Measurements from ENCODE around the gene SRSF3. TPM values are rescaled to one million over a fixed set of nuclear protein-coding genes. Genes with fewer than 3 reads are reported as not detected.
A peak's percentile ranks its signal among the peaks of the same experiment; 100 is the strongest.
"Not testable (repeated sequence)": the region's sequence is repeated elsewhere in the genome, so short reads cannot be mapped to it uniquely, and the experiment has no call there.

SRSF3 gene
- total and polyA plus RNA-seq, 8 donors: 60.5 to 122 (median 105) TPM

DNA sequence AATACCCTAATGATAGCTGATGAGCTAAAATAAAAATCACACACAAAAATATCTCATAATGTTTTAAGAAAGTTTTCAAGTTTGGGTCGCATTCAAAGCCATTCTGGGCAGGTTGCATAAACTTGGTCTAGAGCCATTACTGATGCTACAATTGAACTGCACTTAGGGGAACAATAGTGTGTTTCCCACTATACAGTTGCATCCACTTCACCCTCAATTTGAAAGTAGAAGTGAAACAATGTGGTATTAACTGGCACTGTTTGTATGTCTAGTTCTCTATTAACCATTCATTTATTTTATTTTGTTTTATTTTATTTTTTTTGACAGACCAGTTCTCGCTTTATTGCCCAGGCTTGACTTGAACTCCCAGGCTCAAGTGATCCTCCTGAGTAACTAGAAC lies 23.9 kb upstream of the SRSF3 start:
- H3K4me3 ChIP-seq: no peak overlapping the region
- DNase-seq (no peak), ATAC-seq (no peak), FAIRE-seq (no peak)
- TF ChIP-seq, protein P1, sequence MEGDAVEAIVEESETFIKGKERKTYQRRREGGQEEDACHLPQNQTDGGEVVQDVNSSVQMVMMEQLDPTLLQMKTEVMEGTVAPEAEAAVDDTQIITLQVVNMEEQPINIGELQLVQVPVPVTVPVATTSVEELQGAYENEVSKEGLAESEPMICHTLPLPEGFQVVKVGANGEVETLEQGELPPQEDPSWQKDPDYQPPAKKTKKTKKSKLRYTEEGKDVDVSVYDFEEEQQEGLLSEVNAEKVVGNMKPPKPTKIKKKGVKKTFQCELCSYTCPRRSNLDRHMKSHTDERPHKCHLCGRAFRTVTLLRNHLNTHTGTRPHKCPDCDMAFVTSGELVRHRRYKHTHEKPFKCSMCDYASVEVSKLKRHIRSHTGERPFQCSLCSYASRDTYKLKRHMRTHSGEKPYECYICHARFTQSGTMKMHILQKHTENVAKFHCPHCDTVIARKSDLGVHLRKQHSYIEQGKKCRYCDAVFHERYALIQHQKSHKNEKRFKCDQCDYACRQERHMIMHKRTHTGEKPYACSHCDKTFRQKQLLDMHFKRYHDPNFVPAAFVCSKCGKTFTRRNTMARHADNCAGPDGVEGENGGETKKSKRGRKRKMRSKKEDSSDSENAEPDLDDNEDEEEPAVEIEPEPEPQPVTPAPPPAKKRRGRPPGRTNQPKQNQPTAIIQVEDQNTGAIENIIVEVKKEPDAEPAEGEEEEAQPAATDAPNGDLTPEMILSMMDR (IDR thresholded peaks at IDR 0.05): no peak
- H3K36me3 ChIP-seq: no peaks in the 10 kb centered on the region
- 92% methylated on average over 2 of the region's 2 CpGs for WGBS, 2 donors
- no peak overlapping the region for H3K27ac ChIP-seq
- H3K27me3 ChIP-seq: no peaks in the 10 kb centered on the region
- intact Hi-C loops (cut with DNase I): no loop called here
- no peaks in the 10 kb centered on the region for H3K4me1 ChIP-seq
- H3K9me3 ChIP-seq: no peaks in the 10 kb centered on the region

DNA sequence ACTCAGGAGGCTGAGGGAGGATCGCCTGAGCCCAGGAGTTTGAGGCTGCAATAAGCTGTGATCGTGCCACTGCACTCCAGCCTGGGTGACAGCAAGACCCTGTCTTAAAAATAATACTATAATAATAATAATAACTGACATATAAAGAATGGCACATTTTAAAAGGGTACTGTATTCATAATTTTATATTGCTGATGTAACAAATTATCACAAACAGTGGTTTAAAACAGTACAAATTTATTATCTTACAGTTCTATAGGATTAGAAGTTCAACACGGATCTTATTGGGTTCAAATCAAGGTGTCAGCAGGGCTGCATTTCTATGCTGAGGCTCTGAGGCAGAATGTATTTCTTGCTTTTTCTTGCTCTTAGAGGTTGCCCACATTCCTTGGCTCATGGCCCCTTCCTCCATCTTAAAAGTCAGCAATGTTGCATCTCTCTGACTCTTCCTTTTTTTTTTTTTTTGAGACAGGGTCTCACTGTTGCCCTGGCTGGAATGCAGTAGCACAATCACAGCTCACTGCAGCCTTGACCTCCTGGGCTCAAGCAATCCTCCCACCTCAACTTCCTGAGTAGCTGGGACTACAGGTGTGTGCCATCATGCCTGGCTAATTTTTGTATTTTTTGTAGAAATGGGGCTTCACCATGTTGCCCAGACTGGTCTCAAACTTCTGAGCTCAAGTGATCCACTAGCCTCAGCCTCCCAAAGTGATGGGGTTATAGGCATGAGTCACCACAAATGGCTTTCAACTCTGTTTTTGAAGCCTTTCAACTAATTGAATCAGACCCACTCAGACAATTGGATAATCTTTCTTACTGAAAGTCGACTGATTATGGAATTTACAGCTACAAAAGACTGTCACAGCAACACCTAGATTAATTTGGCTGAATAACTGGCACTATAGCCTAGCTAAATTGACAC lies 22.8 kb upstream of the SRSF3 start:
- no peak for ATAC-seq
- no peaks in the 10 kb centered on the region for H3K27me3 ChIP-seq
- 69 to 82% methylated on average over 4 of the region's 4 CpGs for WGBS, 2 donors
- DNase-seq: no peak
- H3K27ac ChIP-seq: no peak overlapping the region
- intact Hi-C loops (cut with DNase I): no loop called here
- H3K4me1 ChIP-seq: no peaks in the 10 kb centered on the region
- TF ChIP-seq, protein P1 (IDR thresholded peaks at IDR 0.05): no peak
- no peak overlapping the region for H3K4me3 ChIP-seq
- no peaks in the 10 kb centered on the region for H3K9me3 ChIP-seq
- H3K36me3 ChIP-seq: no peaks in the 10 kb centered on the region
- no peak for FAIRE-seq

DNA sequence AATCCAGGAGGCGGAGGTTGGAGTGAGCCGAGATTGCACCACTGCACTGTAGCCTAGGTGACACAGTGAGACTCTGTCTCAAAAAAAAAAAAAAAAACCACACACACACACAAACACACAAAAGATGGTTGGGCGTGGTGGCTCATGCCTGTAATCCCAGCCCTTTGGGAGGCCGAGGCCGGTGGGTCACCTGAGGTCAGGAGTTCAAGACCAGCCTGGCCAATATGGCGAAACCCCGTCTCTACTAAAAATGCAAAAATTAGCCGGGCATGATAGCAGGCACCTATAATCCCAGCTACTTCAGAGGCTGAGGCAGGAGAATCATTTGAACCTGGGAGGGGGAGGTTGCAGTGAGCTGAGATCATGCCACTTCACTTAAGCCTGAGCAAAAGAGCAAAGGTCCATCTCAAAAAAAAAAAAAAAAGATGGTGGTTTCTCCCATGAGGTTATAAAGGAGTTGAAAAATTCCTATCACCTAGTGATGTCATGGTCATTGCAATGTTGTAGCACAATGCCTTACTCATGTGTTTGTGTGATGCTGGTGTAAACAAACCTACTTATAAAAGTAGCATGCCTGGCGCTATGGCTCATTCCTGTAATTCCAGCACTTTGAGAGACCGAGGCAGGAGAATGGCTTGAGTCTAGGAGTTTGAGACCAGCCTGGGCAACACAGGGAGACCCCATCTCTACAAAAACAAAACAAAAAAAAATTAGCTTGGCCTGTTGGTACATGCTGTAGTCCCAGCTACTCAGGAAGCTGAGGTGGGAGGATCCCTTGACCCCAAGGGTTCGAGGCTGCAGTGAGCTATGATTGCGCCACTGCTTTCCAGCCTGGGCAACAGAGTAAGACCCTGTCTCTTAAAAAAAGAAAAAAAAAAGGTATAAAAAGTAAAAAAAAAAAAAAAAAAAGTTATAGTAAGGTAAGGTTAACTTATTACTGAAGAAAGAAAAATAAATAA lies 21.5 kb upstream of the SRSF3 start:
- H3K36me3 ChIP-seq; ATAC-seq; H3K4me3 ChIP-seq; H3K27ac ChIP-seq; H3K9me3 ChIP-seq; H3K27me3 ChIP-seq; intact Hi-C loops (cut with DNase I); FAIRE-seq; DNase-seq; H3K4me1 ChIP-seq: not testable (repeated sequence)
- 94 to 97% methylated on average over 12 of the region's 12 CpGs for WGBS, 2 donors

DNA sequence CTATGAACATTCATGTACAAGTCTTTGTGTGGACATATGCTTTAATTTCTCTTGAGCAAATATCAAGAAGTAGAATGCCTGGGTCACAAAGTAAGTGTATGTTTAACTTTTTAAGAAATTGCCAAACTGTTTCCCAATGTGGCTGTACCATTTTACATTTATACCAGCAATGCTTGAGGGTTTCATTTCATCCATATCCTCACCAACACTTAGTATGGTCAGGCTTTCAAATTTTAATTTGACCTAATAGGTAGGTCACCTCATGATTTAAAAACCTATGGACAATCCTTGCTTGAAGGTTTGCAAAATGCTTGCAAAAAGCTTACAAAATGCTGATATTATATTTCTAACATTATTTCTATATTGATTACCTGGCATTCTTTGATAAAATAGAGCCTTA lies 19.5 kb upstream of the SRSF3 start:
- H3K4me1 ChIP-seq: no peaks in the 10 kb centered on the region
- no peak for ATAC-seq
- no peak for FAIRE-seq
- TF ChIP-seq, protein P1 (IDR thresholded peaks at IDR 0.05): no peak
- H3K9me3 ChIP-seq: no peaks in the 10 kb centered on the region
- no peaks in the 10 kb centered on the region for H3K27me3 ChIP-seq
- no peaks in the 10 kb centered on the region for H3K36me3 ChIP-seq
- intact Hi-C loops (cut with DNase I): no loop called here
- DNase-seq: no peak
- H3K4me3 ChIP-seq: no peak overlapping the region
- no peak overlapping the region for H3K27ac ChIP-seq

DNA sequence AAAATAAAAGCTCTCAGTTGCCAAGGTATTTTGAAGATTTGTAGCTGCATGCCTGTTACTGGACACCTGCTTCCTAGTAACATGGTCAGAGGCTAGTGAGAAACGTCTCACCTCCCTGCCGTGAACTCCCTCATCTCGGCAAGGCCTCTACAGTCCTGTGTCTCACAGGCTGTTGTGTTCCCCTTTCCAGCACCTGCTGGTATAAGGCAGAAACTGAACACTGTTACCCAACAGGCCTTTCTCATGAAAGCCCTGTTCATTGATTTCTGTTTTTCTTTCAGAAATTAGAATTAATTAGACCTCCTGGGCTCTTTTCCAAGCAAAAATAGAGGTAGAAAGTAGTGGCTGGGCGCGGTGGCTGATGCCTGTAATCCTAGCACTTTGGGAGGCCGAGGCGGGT lies 17.6 kb upstream of the SRSF3 start:
- peak in 1 of 4 donors; percentile 43 for ATAC-seq
- DNase-seq: no peak
- Histone ChIP-seq H3K4me1 (no peaks in the 10 kb centered on the region), H3K27me3 (no peaks in the 10 kb centered on the region), H3K27ac (peak overlapping the region in 2 of 4 donors; percentile 53 to 58), H3K4me3 (no peak overlapping the region), H3K36me3 (no peaks in the 10 kb centered on the region), H3K9me3 (no peaks in the 10 kb centered on the region)
- WGBS, 2 donors: 66 to 72% methylated on average over 7 of the region's 7 CpGs
- no peak for FAIRE-seq
- TF ChIP-seq, protein P1 (IDR thresholded peaks at IDR 0.05): no peak
- intact Hi-C loops (cut with DNase I): no loop called here
